ENCODE results near the gene APBB3. TPM values are rescaled to one million over a fixed set of nuclear protein-coding genes. Genes with fewer than 3 reads are reported as not detected.

APBB3 gene
- total and polyA plus RNA-seq, 9 of the 15 experiments (the other 6 are each of a cell fraction or from before 2014, with no cell fraction given), result 0.17 to 24.3 (median 9.5) TPM

DNA sequence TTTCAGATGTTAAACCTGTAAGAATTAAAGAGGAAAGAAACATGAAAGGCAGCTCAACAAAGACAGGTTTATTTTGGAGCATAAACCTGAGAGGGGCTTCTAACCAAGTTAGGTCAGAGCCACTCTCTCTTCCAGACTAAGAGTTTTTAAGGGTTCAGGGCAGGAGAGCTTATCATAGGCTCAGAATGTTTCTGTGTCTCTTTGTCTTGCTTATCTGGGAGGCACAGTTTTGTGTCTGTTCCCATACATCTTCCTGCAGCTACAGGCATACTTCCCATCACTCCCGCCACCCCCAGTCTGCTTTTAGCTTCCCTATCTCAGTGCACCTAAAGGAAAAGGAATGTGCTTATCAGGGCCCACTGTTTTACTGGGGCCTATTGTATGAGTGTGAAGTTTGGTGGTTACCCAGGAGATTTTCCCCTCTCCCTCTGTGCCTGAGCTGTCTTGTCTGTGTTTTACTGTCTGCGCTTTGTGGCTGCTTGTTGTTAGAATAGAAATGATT is 46.7 kb upstream of the APBB3 start (continued):
- TF ChIP-seq ATF7 (IDR thresholded peaks at IDR 0.05) (peak; percentile 75), RBM17 (IDR thresholded peaks at IDR 0.05; ENCODE audit: borderline replicate concordance, low read depth, low read length) (no peak), MEF2A (IDR thresholded peaks at IDR 0.05; ENCODE audit: control insufficient read depth, low read depth, low read length) (peak; percentile 30), MIER1 (IDR thresholded peaks at IDR 0.05; ENCODE audit: low read depth) (no peak), ZBTB7A (IDR thresholded peaks at IDR 0.05; ENCODE audit: borderline replicate concordance, control insufficient read depth, low read depth, low read length) (no peak), ZNF311 (CRISPR knock-in tag; IDR thresholded peaks at IDR 0.05) (peak; percentile 75; the same call in 1 of the 2 replicates), ESRRA (IDR thresholded peaks at IDR 0.05; ENCODE audit: borderline replicate concordance, low read depth) (no peak), FOXP1 (CRISPR knock-in tag; IDR thresholded peaks at IDR 0.05) (no peak), ETV6 (IDR thresholded peaks at IDR 0.05; ENCODE audit: borderline replicate concordance in 1 of 2, low read depth in 2 of 2, low read length in 1 of 2) (peak; percentile 69 to 87; a peak in 3 of 4 replicates), ETV6 (CRISPR knock-in tag; IDR thresholded peaks at IDR 0.05; ENCODE audit: borderline replicate concordance) (no peak), E2F3 (CRISPR knock-in tag; IDR thresholded peaks at IDR 0.05) (no peak), TRIM28 (IDR thresholded peaks at IDR 0.05) (peak; percentile 99), FOXK2 (conservative IDR thresholded peaks at IDR 0.05 in 1 of 2, IDR thresholded peaks at IDR 0.05 in 1 of 2; ENCODE audit: low read depth in 2 of 2) (peak; percentile 43 to 50; a peak in 3 of 4 replicates), TBL1XR1 (IDR thresholded peaks at IDR 0.05; ENCODE audit: low read length in 2 of 2) (peak; percentile 61 to 92; a peak in 3 of 4 replicates), RB1 (IDR thresholded peaks at IDR 0.05; ENCODE audit: low read depth) (no peak), RAD21 (CRISPR knock-in tag; conservative IDR thresholded peaks at IDR 0.05 in 1 of 2, IDR thresholded peaks at IDR 0.05 in 1 of 2) (peak in 1 of 2 experiments; percentile 36; a peak in 2 of 4 replicates), ZBTB2 (IDR thresholded peaks at IDR 0.05) (peak; percentile 40; the same call in 1 of the 2 replicates), PML (IDR thresholded peaks at IDR 0.05; ENCODE audit: low read length) (peak; percentile 78), ZHX1 (conservative IDR thresholded peaks at IDR 0.05; ENCODE audit: low read length) (no peak), KLF16 (IDR thresholded peaks at IDR 0.05) (peak; percentile 88), BCOR (IDR thresholded peaks at IDR 0.05) (peak; percentile 72), ZNF175 (CRISPR knock-in tag; IDR thresholded peaks at IDR 0.05; ENCODE audit: low read depth) (0 out of 2 replicates have a peak, but pooled peaks have one; percentile 50), SMAD4 (CRISPR knock-in tag; conservative IDR thresholded peaks at IDR 0.05) (peak; percentile 99), MTA1 (IDR thresholded peaks at IDR 0.05; ENCODE audit: borderline replicate concordance) (peak; percentile 81)
- TF ChIP-seq, protein P1, sequence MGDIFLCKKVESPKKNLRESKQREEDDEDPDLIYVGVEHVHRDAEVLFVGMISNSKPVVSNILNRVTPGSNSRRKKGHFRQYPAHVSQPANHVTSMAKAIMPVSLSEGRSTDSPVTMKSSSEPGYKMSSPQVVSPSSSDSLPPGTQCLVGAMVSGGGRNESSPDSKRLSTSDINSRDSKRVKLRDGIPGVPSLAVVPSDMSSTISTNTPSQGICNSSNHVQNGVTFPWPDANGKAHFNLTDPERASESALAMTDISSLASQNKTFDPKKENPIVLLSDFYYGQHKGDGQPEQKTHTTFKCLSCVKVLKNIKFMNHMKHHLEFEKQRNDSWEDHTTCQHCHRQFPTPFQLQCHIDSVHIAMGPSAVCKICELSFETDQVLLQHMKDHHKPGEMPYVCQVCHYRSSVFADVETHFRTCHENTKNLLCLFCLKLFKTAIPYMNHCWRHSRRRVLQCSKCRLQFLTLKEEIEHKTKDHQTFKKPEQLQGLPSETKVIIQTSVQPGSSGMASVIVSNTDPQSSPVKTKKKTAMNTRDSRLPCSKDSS (IDR thresholded peaks at IDR 0.05; ENCODE audit: low read depth, partially characterized antibody), result peak; percentile 79

All from K562 (cell line).